C4-2B (cell line): ENCODE data around the gene KCNQ4.

Source experiments
- CTCF ChIP-seq: fragments of 450-650 bp; conservative IDR thresholded peaks from 2 replicates; pipeline ENCODE4 v1.5.1; 2017; ENCODE audit warnings: mild to moderate bottlenecking
- ZFX ChIP-seq: fragments of 450-650 bp; IDR thresholded peaks from 2 replicates; pipeline ENCODE4 v1.6.1; 2017

- no peak for TF ChIP-seq CTCF
- no peak for TF ChIP-seq ZFX
These were observed 10.0 kb downstream of the KCNQ4 start for GRCh38 chr1:40793617-40794016.
